SU-DHL-6 (cell line): Measurements from ENCODE around the gene FAM47E.

Source experiments
- H2AFZ ChIP-seq: fragments of 200-600 bp; sonication (generic); 2 replicates; pipeline ENCODE4 v1.6.1; 2014; ENCODE audit warnings: low read depth, mild to moderate bottlenecking, moderate library complexity, mixed read lengths, antibody characterized with exemption, low read length; ENCODE audit not compliant: severe bottlenecking
- H3F3A ChIP-seq: fragments of 200-600 bp; shearing (Covaris generic); 2 replicates; pipeline ENCODE4 v1.6.0; 2016; ENCODE audit warnings: antibody characterized with exemption, mild to moderate bottlenecking; ENCODE audit not compliant: insufficient read depth
- H3K27ac ChIP-seq: fragments of 200-600 bp; sonication (generic); 2 replicates; pipeline ENCODE4 v1.5.1; 2016; ENCODE audit warnings: low read depth, mild to moderate bottlenecking, low read length, moderate library complexity, mixed read lengths
- H3K27me3 ChIP-seq: fragments of 200-600 bp; sonication (generic), shearing (Covaris generic); 2 replicates; pipeline ENCODE4 v1.6.0; 2014; ENCODE audit warnings: mild to moderate bottlenecking, low read length
- H3K36me3 ChIP-seq: fragments of 200-600 bp; sonication (generic); 2 replicates; pipeline ENCODE4 v1.6.1; 2014; ENCODE audit warnings: mild to moderate bottlenecking, low read length, mixed read lengths
- H3K4me2 ChIP-seq: fragments of 300-600, 200-600 bp; shearing (Covaris generic), sonication (generic); 2 replicates; pipeline ENCODE4 v1.6.0; 2014; ENCODE audit warnings: low read length, low read depth, mild to moderate bottlenecking; ENCODE audit not compliant: poor library complexity, severe bottlenecking
- H3K4me3 ChIP-seq: fragments of 200-600 bp; sonication (generic); 2 replicates; pipeline ENCODE4 v1.5.1; 2014; ENCODE audit warnings: antibody characterized with exemption, low read length, mild to moderate bottlenecking, mixed read lengths; ENCODE audit not compliant: insufficient read depth, poor library complexity, severe bottlenecking
- H3K79me2 ChIP-seq: fragments of 200-600 bp; sonication (generic); 2 replicates; pipeline ENCODE4 v1.6.1; 2014; ENCODE audit warnings: mild to moderate bottlenecking, low read length, moderate library complexity; ENCODE audit not compliant: insufficient read depth
- H3K9ac ChIP-seq: fragments of 200-600 bp; sonication (generic); 2 replicates; pipeline ENCODE4 v1.7.0; 2014; ENCODE audit warnings: mild to moderate bottlenecking, low read length
- H3K9me2 ChIP-seq: fragments of 200-600 bp; sonication (generic); replicated peaks from 2 replicates; pipeline ENCODE4 v1.6.1; 2014; ENCODE audit warnings: low read length; ENCODE audit not compliant: insufficient read depth
- H3K9me3 ChIP-seq: fragments of 200-600 bp; sonication (generic); 2 replicates; pipeline ENCODE4 v1.6.1; 2014; ENCODE audit warnings: low read length, mixed read lengths; ENCODE audit not compliant: insufficient read depth
- H4K20me1 ChIP-seq: fragments of 200-600 bp; sonication (generic); 2 replicates; pipeline ENCODE4 v1.6.1; 2014; ENCODE audit warnings: low read depth, mild to moderate bottlenecking, antibody characterized with exemption, low read length, moderate library complexity, mixed read lengths
- EZH2phosphoT487 ChIP-seq: fragments of 200-600 bp; sonication (generic), shearing (Covaris generic); conservative IDR thresholded peaks from 2 replicates; pipeline ENCODE4 v1.6.1; 2018; ENCODE audit warnings: mild to moderate bottlenecking, antibody characterized with exemption, low read length, moderate library complexity, mixed read lengths
- TF ChIP-seq, protein P1 (sequence below): fragments of 200-600 bp; sonication (generic); IDR thresholded peaks from one replicate; pipeline ENCODE4 v1.5.1; 2017; ENCODE audit warnings: antibody characterized with exemption, mild to moderate bottlenecking, low read length, moderate library complexity; ENCODE audit not compliant: insufficient read depth, poor library complexity, severe bottlenecking

The FAM47E gene

DNA sequence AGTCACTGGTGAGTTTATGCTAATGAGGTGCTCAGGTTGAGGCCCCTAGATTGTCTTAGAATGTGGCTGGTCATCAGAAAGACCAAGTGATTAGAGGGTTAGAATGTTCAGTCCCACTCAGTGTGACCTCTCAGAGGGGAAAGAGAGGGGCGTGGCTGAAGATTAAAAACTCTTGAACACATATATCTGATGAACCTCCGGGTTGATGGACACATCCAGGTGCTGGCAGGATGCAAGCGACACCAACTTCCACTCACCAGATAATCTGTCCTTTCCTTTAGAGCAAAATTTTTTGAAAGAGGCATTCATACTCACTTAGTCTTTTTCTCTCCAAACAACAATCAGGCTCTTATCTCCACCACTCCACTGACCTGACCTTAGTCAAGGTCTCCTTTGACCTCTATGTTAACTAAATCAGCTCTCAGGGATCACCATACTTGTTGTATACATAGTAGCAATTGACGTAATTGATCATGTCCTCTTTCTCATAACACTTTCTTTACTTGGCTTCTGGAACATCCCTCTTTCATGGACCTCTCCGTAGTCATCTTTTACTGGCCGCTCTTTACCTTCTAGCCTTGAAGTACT, 14.2 kb downstream of the FAM47E start:
- Histone ChIP-seq H3F3A (no peaks in the 10 kb centered on the region), H3K27me3 (no peaks in the 10 kb centered on the region), H2AFZ (no peak overlapping the region), H3K36me3 (no peaks in the 10 kb centered on the region), H3K79me2 (no peaks in the 10 kb centered on the region), H4K20me1 (no peaks in the 10 kb centered on the region), H3K9me3 (no peaks in the 10 kb centered on the region), H3K4me3 (no peak overlapping the region), H3K4me2 (no peak overlapping the region), H3K27ac (no peak overlapping the region), H3K9me2 (no peaks in the 10 kb centered on the region), H3K9ac (no peak overlapping the region)
- TF ChIP-seq, protein P1, sequence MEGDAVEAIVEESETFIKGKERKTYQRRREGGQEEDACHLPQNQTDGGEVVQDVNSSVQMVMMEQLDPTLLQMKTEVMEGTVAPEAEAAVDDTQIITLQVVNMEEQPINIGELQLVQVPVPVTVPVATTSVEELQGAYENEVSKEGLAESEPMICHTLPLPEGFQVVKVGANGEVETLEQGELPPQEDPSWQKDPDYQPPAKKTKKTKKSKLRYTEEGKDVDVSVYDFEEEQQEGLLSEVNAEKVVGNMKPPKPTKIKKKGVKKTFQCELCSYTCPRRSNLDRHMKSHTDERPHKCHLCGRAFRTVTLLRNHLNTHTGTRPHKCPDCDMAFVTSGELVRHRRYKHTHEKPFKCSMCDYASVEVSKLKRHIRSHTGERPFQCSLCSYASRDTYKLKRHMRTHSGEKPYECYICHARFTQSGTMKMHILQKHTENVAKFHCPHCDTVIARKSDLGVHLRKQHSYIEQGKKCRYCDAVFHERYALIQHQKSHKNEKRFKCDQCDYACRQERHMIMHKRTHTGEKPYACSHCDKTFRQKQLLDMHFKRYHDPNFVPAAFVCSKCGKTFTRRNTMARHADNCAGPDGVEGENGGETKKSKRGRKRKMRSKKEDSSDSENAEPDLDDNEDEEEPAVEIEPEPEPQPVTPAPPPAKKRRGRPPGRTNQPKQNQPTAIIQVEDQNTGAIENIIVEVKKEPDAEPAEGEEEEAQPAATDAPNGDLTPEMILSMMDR = no peak
- no peak for TF ChIP-seq EZH2phosphoT487

DNA sequence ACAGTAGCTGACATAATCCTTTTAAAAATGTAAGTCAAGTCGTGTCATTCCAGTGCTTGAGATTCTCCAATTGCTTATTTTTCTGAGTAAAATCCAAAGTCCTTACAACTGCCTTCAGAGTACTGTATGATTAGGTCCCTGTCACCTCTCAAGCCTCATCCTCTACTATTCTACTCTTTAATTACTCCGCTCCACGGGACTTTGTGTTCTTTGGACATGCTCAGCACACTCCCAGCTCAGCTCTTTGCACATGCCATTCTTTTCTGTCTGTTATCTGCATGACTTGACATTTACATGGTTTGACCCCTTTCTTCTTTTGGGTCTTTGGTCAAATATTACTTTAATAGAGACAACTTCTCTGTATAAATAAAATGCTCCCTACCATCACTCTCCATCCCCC, 15.1 kb downstream of the FAM47E start:
- Histone ChIP-seq H2AFZ (no peak overlapping the region), H3K27ac (no peak overlapping the region), H3K9me2 (no peaks in the 10 kb centered on the region), H3K9me3 (no peaks in the 10 kb centered on the region), H4K20me1 (no peaks in the 10 kb centered on the region), H3K4me3 (no peak overlapping the region), H3K79me2 (no peaks in the 10 kb centered on the region), H3K27me3 (no peaks in the 10 kb centered on the region), H3K4me2 (no peak overlapping the region), H3K9ac (no peak overlapping the region), H3K36me3 (no peaks in the 10 kb centered on the region), H3F3A (no peaks in the 10 kb centered on the region)
- no peak for TF ChIP-seq EZH2phosphoT487
- TF ChIP-seq, protein P1 = no peak

DNA sequence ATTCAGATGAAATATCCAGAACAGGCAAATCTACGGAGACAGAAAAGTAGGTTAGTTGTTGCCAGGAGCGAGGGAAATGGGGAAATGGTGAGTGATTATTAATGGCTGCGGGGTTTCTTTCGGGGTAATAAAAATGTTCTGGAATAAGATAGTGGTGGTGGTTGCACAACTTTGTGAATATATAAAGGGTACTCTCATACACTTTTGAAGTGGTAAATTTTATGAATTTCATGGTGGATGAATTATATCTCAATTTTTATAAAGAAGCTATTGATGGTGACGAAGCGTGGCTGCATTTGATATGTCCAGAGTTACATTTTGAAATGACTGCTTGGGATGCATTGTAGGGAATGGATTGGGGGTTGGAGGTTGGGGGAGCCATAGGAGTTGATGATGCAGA, 16.3 kb downstream of the FAM47E start:
- Histone ChIP-seq H3K27ac (no peak overlapping the region), H3K9ac (no peak overlapping the region), H3K9me2 (no peaks in the 10 kb centered on the region), H3K36me3 (no peaks in the 10 kb centered on the region), H4K20me1 (no peaks in the 10 kb centered on the region), H3K4me3 (no peak overlapping the region), H2AFZ (no peak overlapping the region), H3F3A (no peaks in the 10 kb centered on the region), H3K79me2 (no peaks in the 10 kb centered on the region), H3K4me2 (no peak overlapping the region), H3K27me3 (no peaks in the 10 kb centered on the region), H3K9me3 (no peaks in the 10 kb centered on the region)
- no peak for TF ChIP-seq EZH2phosphoT487
- TF ChIP-seq, protein P1 = no peak
